ENCODE measurements around the gene ASPHD2. TPM values are rescaled to one million over a fixed set of nuclear protein-coding genes. Genes with fewer than 3 reads are reported as not detected.

Gene ASPHD2
- total RNA-seq, 4 donors from 2014 or later = 18.8 to 31.4 (median 22.2) TPM

- WGBS, 2 donors = 58 to 70% methylated on average over 3 of the region's 3 CpGs
Measured at GRCh38 chr22:26389125-26389524, 39.9 kb upstream of the ASPHD2 start.

GRCh38 chr22:26391091-26391490 is 38.0 kb upstream of the ASPHD2 start:
- WGBS, 2 donors = 76 to 100% methylated on average over 1 of the region's 1 CpG
- no peak for TF ChIP-seq CTCF (IDR thresholded peaks at IDR 0.05)
- TF ChIP-seq POLR2A (IDR thresholded peaks at IDR 0.05) = no peak
- intact Hi-C loops (cut with DNase I; ENCODE audit: low total_unique reads) = loop anchor here (10.0 kb wide), 1 partner anchor 74 kb away; no protein-coding TSS in a partner anchor
- no peak for DNase-seq (ENCODE audit: low spot score in 2 of 2)
- no peak overlapping the region for H3K4me3 ChIP-seq (ENCODE audit: low read depth, poor library complexity, severe bottlenecking)

More at GRCh38 chr22:26389125-26389524, 39.9 kb upstream of the ASPHD2 start:
- TF ChIP-seq POLR2A (IDR thresholded peaks at IDR 0.05) (no peak), CTCF (IDR thresholded peaks at IDR 0.05) (no peak)
- no peak overlapping the region for H3K4me3 ChIP-seq (ENCODE audit: low read depth, poor library complexity, severe bottlenecking)
- intact Hi-C loops (cut with DNase I; ENCODE audit: low total_unique reads) = no loop called here
- no peak for DNase-seq (ENCODE audit: low spot score in 2 of 2)

GRCh38 chr22:26391623-26392022 is 37.4 kb upstream of the ASPHD2 start:
- no peak for DNase-seq (ENCODE audit: low spot score in 2 of 2)
- intact Hi-C loops (cut with DNase I; ENCODE audit: low total_unique reads) = loop anchor here (10.0 kb wide), 1 partner anchor 73 kb away; no protein-coding TSS in a partner anchor
- H3K4me3 ChIP-seq (ENCODE audit: low read depth, poor library complexity, severe bottlenecking) = no peak overlapping the region
- no peak for TF ChIP-seq CTCF (IDR thresholded peaks at IDR 0.05)
- TF ChIP-seq POLR2A (IDR thresholded peaks at IDR 0.05) = no peak
- 78 to 85% methylated on average over 2 of the region's 2 CpGs for WGBS, 2 donors

GRCh38 chr22:26393929-26394328 is 35.1 kb upstream of the ASPHD2 start:
- no peak for DNase-seq (ENCODE audit: low spot score in 2 of 2)
- intact Hi-C loops (cut with DNase I; ENCODE audit: low total_unique reads) = loop anchor here (10.0 kb wide), 1 partner anchor 71 kb away; no protein-coding TSS in a partner anchor
- no peak for TF ChIP-seq POLR2A (IDR thresholded peaks at IDR 0.05)
- TF ChIP-seq CTCF (IDR thresholded peaks at IDR 0.05) = no peak
- H3K4me3 ChIP-seq (ENCODE audit: low read depth, poor library complexity, severe bottlenecking) = no peak overlapping the region
- 48 to 63% methylated on average over 2 of the region's 2 CpGs for WGBS, 2 donors

GRCh38 chr22:26394777-26395176 is 34.3 kb upstream of the ASPHD2 start:
- H3K4me3 ChIP-seq (ENCODE audit: low read depth, poor library complexity, severe bottlenecking) = no peak overlapping the region
- DNase-seq (ENCODE audit: low spot score in 2 of 2) = no peak
- intact Hi-C loops (cut with DNase I; ENCODE audit: low total_unique reads) = loop anchor here (10.0 kb wide), 1 partner anchor 70 kb away; no protein-coding TSS in a partner anchor
- TF ChIP-seq CTCF (IDR thresholded peaks at IDR 0.05) (no peak), POLR2A (IDR thresholded peaks at IDR 0.05) (no peak)
- WGBS, 2 donors = 25 to 57% methylated on average over 1 of the region's 1 CpG

GRCh38 chr22:26395926-26396325 is 33.1 kb upstream of the ASPHD2 start:
- 45 to 64% methylated on average over 5 of the region's 5 CpGs for WGBS, 2 donors

More at GRCh38 chr22:26395926-26396325, 33.1 kb upstream of the ASPHD2 start:
- no peak for TF ChIP-seq CTCF (IDR thresholded peaks at IDR 0.05)
- intact Hi-C loops (cut with DNase I; ENCODE audit: low total_unique reads) = loop anchor here (10.0 kb wide), 1 partner anchor 69 kb away; no protein-coding TSS in a partner anchor
- H3K4me3 ChIP-seq (ENCODE audit: low read depth, poor library complexity, severe bottlenecking) = no peak overlapping the region
- DNase-seq (ENCODE audit: low spot score in 2 of 2) = no peak

Measured in lower leg skin (tissue), 4 donors.